ENCODE measurements around the gene TDRD6. TPM values are rescaled to one million over a fixed set of nuclear protein-coding genes. Genes with fewer than 3 reads are reported as not detected.

Gene TDRD6
- total and polyA plus RNA-seq, 2 donors (not counting 3 experiments of a cell fraction or from before 2014, with no cell fraction given) = under 0.01 TPM; not detected in 1

GRCh38 chr6:46704562-46704961 lies 16.9 kb downstream of the TDRD6 start:
- no TSS peak for BruUV-seq (replicated peaks)
- H4K20me1 ChIP-seq (replicated peaks; ENCODE audit: control insufficient read depth, extremely low read depth, insufficient read depth, low read length) = no peaks in the 10 kb centered on the region
- H3K27me3 ChIP-seq (ENCODE audit: control insufficient read depth in 2 of 2, insufficient read depth in 2 of 2, low read length in 2 of 2) = peaks cover 0 to 10% of the 10 kb centered on the region in 2 experiments
- H3K4me3 ChIP-seq (replicated peaks in 1 of 3; ENCODE audit: insufficient read depth in 1 of 3, low read depth in 1 of 3, low read length in 3 of 3) = no peak overlapping the region
- H3K9me1 ChIP-seq (replicated peaks; ENCODE audit: control insufficient read depth, extremely low read depth, insufficient read depth, low read length) = no peaks in the 10 kb centered on the region
- no peaks in the 10 kb centered on the region for H3K79me2 ChIP-seq (ENCODE audit: control insufficient read depth, insufficient read depth, low read length)
- no peak overlapping the region for H3K27ac ChIP-seq (ENCODE audit: insufficient read depth, low read depth, low read length)
- no peaks in the 10 kb centered on the region for H3K36me3 ChIP-seq (ENCODE audit: control insufficient read depth in 2 of 2, extremely low read depth in 1 of 2, insufficient read depth in 2 of 2, low read length in 2 of 2)
- intact Hi-C loops (cut with micrococcal nuclease) = no loop called here
- no peak overlapping the region for H3K9ac ChIP-seq (replicated peaks; ENCODE audit: extremely low read depth, insufficient read depth, low read length)
- DNase-seq (ENCODE audit: low read depth, low spot score) (peak; percentile 10), FAIRE-seq (no peak)
- no peak overlapping the region for H3K4me2 ChIP-seq (ENCODE audit: insufficient read depth, low read length)
- TF ChIP-seq CTCF (IDR thresholded peaks at IDR 0.05; ENCODE audit: extremely low read depth in 1 of 2, insufficient read depth in 1 of 2, low read depth in 1 of 2, low read length in 2 of 2) (peak in 1 of 2 donors; percentile 5), MYC (IDR thresholded peaks at IDR 0.05; ENCODE audit: low read depth, low read length) (no peak)
- ChIA-PET CTCF (no interaction called here), POLR2A (no interaction called here)
- no peaks in the 10 kb centered on the region for H3K4me1 ChIP-seq (ENCODE audit: control insufficient read depth, extremely low read depth, insufficient read depth, low read length)
- H3K9me3 ChIP-seq (replicated peaks; ENCODE audit: control insufficient read depth, insufficient read depth, low read length) = no peaks in the 10 kb centered on the region
- dilution Hi-C loops (cut with MboI; ENCODE audit: extremely low pct_ligation_motif_present, low sequenced_read_pairs) = no loop called here
- no peak overlapping the region for H2AFZ ChIP-seq (ENCODE audit: low read depth, low read length)

- Histone ChIP-seq H3K27ac (ENCODE audit: insufficient read depth, low read depth, low read length) (no peak overlapping the region), H3K9ac (replicated peaks; ENCODE audit: extremely low read depth, insufficient read depth, low read length) (no peak overlapping the region), H3K4me2 (ENCODE audit: insufficient read depth, low read length) (no peak overlapping the region), H3K9me3 (replicated peaks; ENCODE audit: control insufficient read depth, insufficient read depth, low read length) (no peaks in the 10 kb centered on the region), H3K36me3 (ENCODE audit: control insufficient read depth in 2 of 2, extremely low read depth in 1 of 2, insufficient read depth in 2 of 2, low read length in 2 of 2) (no peaks in the 10 kb centered on the region), H3K27me3 (ENCODE audit: control insufficient read depth in 2 of 2, insufficient read depth in 2 of 2, low read length in 2 of 2) (peaks cover 0 to 10% of the 10 kb centered on the region in 2 experiments), H3K9me1 (replicated peaks; ENCODE audit: control insufficient read depth, extremely low read depth, insufficient read depth, low read length) (no peaks in the 10 kb centered on the region), H3K79me2 (ENCODE audit: control insufficient read depth, insufficient read depth, low read length) (no peaks in the 10 kb centered on the region), H4K20me1 (replicated peaks; ENCODE audit: control insufficient read depth, extremely low read depth, insufficient read depth, low read length) (no peaks in the 10 kb centered on the region), H3K4me3 (replicated peaks in 1 of 3; ENCODE audit: insufficient read depth in 1 of 3, low read depth in 1 of 3, low read length in 3 of 3) (no peak overlapping the region), H3K4me1 (ENCODE audit: control insufficient read depth, extremely low read depth, insufficient read depth, low read length) (no peaks in the 10 kb centered on the region), H2AFZ (ENCODE audit: low read depth, low read length) (no peak overlapping the region)
- FAIRE-seq (no peak), DNase-seq (ENCODE audit: low read depth, low spot score) (no peak)
- CTCF ChIA-PET = no interaction called here
- intact Hi-C loops (cut with micrococcal nuclease) = no loop called here
- dilution Hi-C loops (cut with MboI; ENCODE audit: extremely low pct_ligation_motif_present, low sequenced_read_pairs) = no loop called here
- TF ChIP-seq POLR2A (IDR thresholded peaks at IDR 0.05; ENCODE audit: low read depth, low read length) (no peak), EZH2 (IDR thresholded peaks at IDR 0.05; ENCODE audit: borderline replicate concordance, low read depth, low read length, severe bottlenecking) (no peak), CTCF (IDR thresholded peaks at IDR 0.05; ENCODE audit: extremely low read depth in 1 of 2, insufficient read depth in 1 of 2, low read depth in 1 of 2, low read length in 2 of 2) (no peak), POLR2AphosphoS5 (IDR thresholded peaks at IDR 0.05; ENCODE audit: insufficient read depth, low read depth, low read length) (no peak), JUN (IDR thresholded peaks at IDR 0.05; ENCODE audit: borderline replicate concordance, insufficient read depth, insufficient read length, low read depth) (no peak), GATA2 (IDR thresholded peaks at IDR 0.05; ENCODE audit: insufficient read depth, insufficient read length, low read depth, low read length) (no peak), MYC (IDR thresholded peaks at IDR 0.05; ENCODE audit: low read depth, low read length) (no peak), MAX (IDR thresholded peaks at IDR 0.05; ENCODE audit: insufficient read depth, insufficient read length) (no peak), FOS (IDR thresholded peaks at IDR 0.05; ENCODE audit: borderline replicate concordance, insufficient read depth, low read length) (no peak)
- BruUV-seq (replicated peaks) = no TSS peak
- POLR2A ChIA-PET = no interaction called here
Observed at GRCh38 chr6:46706464-46706863, 18.8 kb downstream of the TDRD6 start.

All from endothelial cell of umbilical vein (primary cell).